SK-N-SH (cell line): ENCODE data around the gene GABRG3. TPM values are rescaled to one million over a fixed set of nuclear protein-coding genes. Genes with fewer than 3 reads are reported as not detected.

Source experiments
- CTCF ChIA-PET: fragments of 300-600, 350-600 bp; formaldehyde crosslinking; extraction: SDS; loops from one replicate; lab custom pipeline; 2021; lab: Yijun Ruan, JAX
- POLR2A ChIA-PET: fragments of 350-600 bp; sonication (Branson Sonifier 250); formaldehyde crosslinking; extraction: SDS; loops from one replicate; lab custom pipeline; 2020; ENCODE audit warnings: antibody characterized with exemption, inconsistent platforms; lab: Yijun Ruan, JAX
- DNase-seq: peaks from one replicate; pipeline ENCODE4 v3.0.0; 2012
- H2AFZ ChIP-seq: fragments of 200-600 bp; sonication (generic); 2 replicates; pipeline ENCODE4 v1.8.1; 2016; ENCODE audit warnings: antibody characterized with exemption, mild to moderate bottlenecking, low read depth
- H3F3A ChIP-seq: fragments of 200-600 bp; sonication (generic); replicated peaks from 2 replicates; pipeline ENCODE3; 2016; ENCODE audit warnings: antibody characterized with exemption, mild to moderate bottlenecking; ENCODE audit not compliant: insufficient read depth
- H3K27ac ChIP-seq, 2 experiments: fragments of 200-500 bp in 1 of 2; fragments of 200-600 bp in 1 of 2; sonication (Bioruptor generic) in 1 of 2; sonication (generic), shearing (Covaris generic) in 1 of 2; 2 replicates each; pipeline versions ENCODE4 v1.5.1 to v1.6.1; 2014 to 2016; ENCODE audit warnings: low read depth in 2 of 2, inconsistent platforms in 1 of 2, low read length in 1 of 2, mild to moderate bottlenecking in 1 of 2, mixed read lengths in 1 of 2
- H3K27me3 ChIP-seq: fragments of 200-600 bp; sonication (generic), shearing (Covaris generic); 2 replicates; pipeline ENCODE4 v1.6.1; 2016; ENCODE audit warnings: mixed run types; ENCODE audit not compliant: insufficient read depth
- H3K36me3 ChIP-seq, 2 experiments: fragments of 200-500 bp in 1 of 2; fragments of 200-600 bp in 1 of 2; sonication (Bioruptor generic) in 1 of 2; sonication (generic) in 1 of 2; replicated peaks in 1 of 2; 2 replicates each; pipeline versions ENCODE3 to v1.5.1; 2014 to 2016; ENCODE audit warnings: low read length in 1 of 2, mild to moderate bottlenecking in 1 of 2; ENCODE audit not compliant: insufficient read depth in 2 of 2, control insufficient read depth in 1 of 2
- H3K4me1 ChIP-seq, 2 experiments: fragments of 200-500 bp in 1 of 2; fragments of 200-600 bp in 1 of 2; sonication (Bioruptor generic) in 1 of 2; sonication (generic), shearing (Covaris generic) in 1 of 2; 2 replicates each; pipeline versions ENCODE4 v1.5.1 to v1.6.1; 2014 to 2016; ENCODE audit warnings: low read depth in 1 of 2, low read length in 1 of 2, mixed run types in 1 of 2; ENCODE audit not compliant: insufficient read depth in 2 of 2, control insufficient read depth in 1 of 2
- H3K4me2 ChIP-seq: fragments of 200-600 bp; sonication (generic), shearing (Covaris generic); 2 replicates; pipeline ENCODE4 v1.6.1; 2017; ENCODE audit warnings: mixed run types
- H3K4me3 ChIP-seq, 2 experiments: fragments of 200-500 bp in 1 of 2; fragments of 200-600 bp in 1 of 2; sonication (Bioruptor generic) in 1 of 2; sonication (generic), shearing (Covaris generic) in 1 of 2; 2 replicates each; pipeline versions ENCODE4 v1.5.1 to v1.8.1; 2014 to 2016; ENCODE audit warnings: low read depth in 2 of 2, inconsistent platforms in 1 of 2, low read length in 1 of 2, mild to moderate bottlenecking in 1 of 2, mixed read lengths in 1 of 2, moderate library complexity in 1 of 2
- H3K79me2 ChIP-seq: fragments of 200-600 bp; sonication (generic); 2 replicates; pipeline ENCODE4 v1.8.1; 2017; ENCODE audit warnings: mild to moderate bottlenecking; ENCODE audit not compliant: insufficient read depth
- H3K9ac ChIP-seq: fragments of 200-600 bp; sonication (generic); 2 replicates; pipeline ENCODE4 v1.6.1; 2017; ENCODE audit warnings: mixed run types
- H3K9me2 ChIP-seq: fragments of 200-600 bp; sonication (generic); 2 replicates; pipeline ENCODE4 v1.6.1; 2017; ENCODE audit warnings: mixed run types
- H3K9me3 ChIP-seq: fragments of 200-600 bp; sonication (generic); 2 replicates; pipeline ENCODE4 v1.6.1; 2017; ENCODE audit warnings: mixed run types, mild to moderate bottlenecking, moderate library complexity
- H4K20me1 ChIP-seq: fragments of 200-600 bp; sonication (generic); 2 replicates; pipeline ENCODE4 v1.6.1; 2017; ENCODE audit warnings: mild to moderate bottlenecking, mixed run types; ENCODE audit not compliant: insufficient read depth
- EZH2phosphoT487 ChIP-seq: fragments of 200-600 bp; sonication (generic); IDR thresholded peaks from 2 replicates; pipeline ENCODE4 v1.6.1; 2017; ENCODE audit warnings: low read depth, mixed run types, mild to moderate bottlenecking, antibody characterized with exemption, moderate library complexity, borderline replicate concordance
- FOSL2 ChIP-seq: IDR thresholded peaks from 2 replicates; pipeline ENCODE4 v1.4.0; 2012; ENCODE audit warnings: low read depth, mild to moderate bottlenecking, moderate library complexity, borderline replicate concordance
- FOXJ3 ChIP-seq: sonication (generic); formaldehyde crosslinking; IDR thresholded peaks from 2 replicates; pipeline ENCODE4 v1.5.1; 2020; ENCODE audit warnings: mild to moderate bottlenecking, missing genetic modification reagents
- GABPA ChIP-seq: IDR thresholded peaks from 2 replicates; pipeline ENCODE4 v1.4.0; 2012; ENCODE audit warnings: low read depth, mild to moderate bottlenecking
- MEF2A ChIP-seq: IDR thresholded peaks from 2 replicates; pipeline ENCODE4 v1.4.0; 2012; ENCODE audit warnings: low read depth, borderline replicate concordance
- MXI1 ChIP-seq: IDR thresholded peaks from 2 replicates; pipeline ENCODE4 v1.6.1; 2012; ENCODE audit warnings: mild to moderate bottlenecking, low read depth, low read length, improper control_type of control experiment
- NFIC ChIP-seq: IDR thresholded peaks from 2 replicates; pipeline ENCODE4 v1.4.0; 2012; ENCODE audit warnings: borderline replicate concordance
- RAD21 ChIP-seq: IDR thresholded peaks from 2 replicates; pipeline ENCODE4 v1.6.1; 2012; ENCODE audit warnings: mild to moderate bottlenecking, low read length
- TAF1 ChIP-seq: IDR thresholded peaks from 2 replicates; pipeline ENCODE4 v1.6.1; 2012; ENCODE audit warnings: low read depth, mild to moderate bottlenecking, low read length, moderate library complexity, borderline replicate concordance
- WGBS: methylation state at CpG from one replicate; pipeline ENCODE4 v1.1.6; 2017; ENCODE audit warnings: low lambda C conversion rate; 5-methylcytosine and 5-hydroxymethylcytosine counted together
- polyA plus RNA-seq, 3 experiments: library from polyadenylated mRNA; depleted of rRNA; stranded (reverse); fragments of >200 nt; gene quantifications; 2 replicates each; pipeline ENCODE4 v1.2.3, GENCODE V29; 2012
- TF ChIP-seq, protein P1 (sequence below): IDR thresholded peaks from 2 replicates; pipeline ENCODE4; 2012
- TF ChIP-seq, protein P2 (sequence below): IDR thresholded peaks from 2 replicates; pipeline ENCODE4 v1.4.0; 2012; ENCODE audit warnings: low read depth, borderline replicate concordance
- TF ChIP-seq, protein P3 (sequence below): fragments of 200-600 bp; sonication (generic); IDR thresholded peaks from 2 replicates; pipeline ENCODE4 v1.6.1; 2017; ENCODE audit warnings: antibody characterized with exemption, mild to moderate bottlenecking, moderate library complexity
- TF ChIP-seq, protein P4 (sequence below): fragments of 150-350 bp; IDR thresholded peaks from 2 replicates; pipeline ENCODE4 v1.6.1; 2016; ENCODE audit warnings: mild to moderate bottlenecking, low read depth, low read length
- TF ChIP-seq, protein P5 (sequence below): IDR thresholded peaks from 2 replicates; pipeline ENCODE4 v1.4.0; 2012; ENCODE audit warnings: low read depth, borderline replicate concordance

GABRG3 gene
- polyA plus RNA-seq, 1 of the 3 experiments (the other 2 are of a cell fraction), result not detected

DNA sequence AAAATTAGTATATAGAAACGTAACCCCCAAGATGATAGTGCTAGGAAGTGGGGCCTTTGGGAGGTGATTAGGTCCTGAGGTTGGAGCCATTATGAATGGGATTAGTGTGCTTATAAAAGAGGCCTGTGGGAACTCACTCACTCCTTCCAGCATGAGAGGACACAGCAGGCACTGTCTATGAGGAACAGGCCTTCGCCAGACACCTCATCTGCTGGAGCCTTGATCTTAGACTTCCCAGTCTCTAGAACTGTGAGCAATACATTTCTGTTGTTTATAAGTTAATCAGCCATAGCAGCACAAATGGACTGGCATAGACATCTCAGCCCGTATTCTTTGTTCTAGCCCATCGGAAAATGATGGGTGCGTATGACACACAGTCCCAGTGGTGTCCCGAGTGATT is 152.3 kb downstream of the GABRG3 start:
- no peaks in the 10 kb centered on the region for H3K9me3 ChIP-seq
- no peak for DNase-seq
- H3K36me3 ChIP-seq, result no peaks in the 10 kb centered on the region
- no peak overlapping the region for H3K27ac ChIP-seq
- no peak overlapping the region for H3K4me3 ChIP-seq
- peaks cover 0 to 57% of the 10 kb centered on the region in 2 experiments; a peak in 2 of 4 replicates for H3K4me1 ChIP-seq
- no peaks in the 10 kb centered on the region for H3K79me2 ChIP-seq
- H3K4me2 ChIP-seq, result no peak overlapping the region
- whole genome bisulfite sequencing, result 41% methylated on average over 6 of the region's 6 CpGs
- no peaks in the 10 kb centered on the region for H3K27me3 ChIP-seq
- no peak overlapping the region for H2AFZ ChIP-seq
- no peaks in the 10 kb centered on the region for H4K20me1 ChIP-seq
- no peak overlapping the region for H3K9ac ChIP-seq
- ChIA-PET CTCF (no interaction called here), POLR2A (no interaction called here)
- H3F3A ChIP-seq, result no peaks in the 10 kb centered on the region
- TF ChIP-seq, protein P1, sequence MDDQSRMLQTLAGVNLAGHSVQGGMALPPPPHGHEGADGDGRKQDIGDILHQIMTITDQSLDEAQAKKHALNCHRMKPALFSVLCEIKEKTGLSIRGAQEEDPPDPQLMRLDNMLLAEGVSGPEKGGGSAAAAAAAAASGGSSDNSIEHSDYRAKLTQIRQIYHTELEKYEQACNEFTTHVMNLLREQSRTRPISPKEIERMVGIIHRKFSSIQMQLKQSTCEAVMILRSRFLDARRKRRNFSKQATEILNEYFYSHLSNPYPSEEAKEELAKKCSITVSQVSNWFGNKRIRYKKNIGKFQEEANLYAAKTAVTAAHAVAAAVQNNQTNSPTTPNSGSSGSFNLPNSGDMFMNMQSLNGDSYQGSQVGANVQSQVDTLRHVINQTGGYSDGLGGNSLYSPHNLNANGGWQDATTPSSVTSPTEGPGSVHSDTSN, result no peak
- TF ChIP-seq GABPA (no peak), RAD21 (no peak), TAF1 (no peak), MXI1 (no peak), FOSL2 (no peak), FOXJ3 (CRISPR knock-in tag) (no peak), EZH2phosphoT487 (no peak), MEF2A (no peak), NFIC (no peak)
- TF ChIP-seq, protein P2, sequence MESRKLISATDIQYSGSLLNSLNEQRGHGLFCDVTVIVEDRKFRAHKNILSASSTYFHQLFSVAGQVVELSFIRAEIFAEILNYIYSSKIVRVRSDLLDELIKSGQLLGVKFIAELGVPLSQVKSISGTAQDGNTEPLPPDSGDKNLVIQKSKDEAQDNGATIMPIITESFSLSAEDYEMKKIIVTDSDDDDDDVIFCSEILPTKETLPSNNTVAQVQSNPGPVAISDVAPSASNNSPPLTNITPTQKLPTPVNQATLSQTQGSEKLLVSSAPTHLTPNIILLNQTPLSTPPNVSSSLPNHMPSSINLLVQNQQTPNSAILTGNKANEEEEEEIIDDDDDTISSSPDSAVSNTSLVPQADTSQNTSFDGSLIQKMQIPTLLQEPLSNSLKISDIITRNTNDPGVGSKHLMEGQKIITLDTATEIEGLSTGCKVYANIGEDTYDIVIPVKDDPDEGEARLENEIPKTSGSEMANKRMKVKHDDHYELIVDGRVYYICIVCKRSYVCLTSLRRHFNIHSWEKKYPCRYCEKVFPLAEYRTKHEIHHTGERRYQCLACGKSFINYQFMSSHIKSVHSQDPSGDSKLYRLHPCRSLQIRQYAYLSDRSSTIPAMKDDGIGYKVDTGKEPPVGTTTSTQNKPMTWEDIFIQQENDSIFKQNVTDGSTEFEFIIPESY, result no peak
- TF ChIP-seq, protein P3, sequence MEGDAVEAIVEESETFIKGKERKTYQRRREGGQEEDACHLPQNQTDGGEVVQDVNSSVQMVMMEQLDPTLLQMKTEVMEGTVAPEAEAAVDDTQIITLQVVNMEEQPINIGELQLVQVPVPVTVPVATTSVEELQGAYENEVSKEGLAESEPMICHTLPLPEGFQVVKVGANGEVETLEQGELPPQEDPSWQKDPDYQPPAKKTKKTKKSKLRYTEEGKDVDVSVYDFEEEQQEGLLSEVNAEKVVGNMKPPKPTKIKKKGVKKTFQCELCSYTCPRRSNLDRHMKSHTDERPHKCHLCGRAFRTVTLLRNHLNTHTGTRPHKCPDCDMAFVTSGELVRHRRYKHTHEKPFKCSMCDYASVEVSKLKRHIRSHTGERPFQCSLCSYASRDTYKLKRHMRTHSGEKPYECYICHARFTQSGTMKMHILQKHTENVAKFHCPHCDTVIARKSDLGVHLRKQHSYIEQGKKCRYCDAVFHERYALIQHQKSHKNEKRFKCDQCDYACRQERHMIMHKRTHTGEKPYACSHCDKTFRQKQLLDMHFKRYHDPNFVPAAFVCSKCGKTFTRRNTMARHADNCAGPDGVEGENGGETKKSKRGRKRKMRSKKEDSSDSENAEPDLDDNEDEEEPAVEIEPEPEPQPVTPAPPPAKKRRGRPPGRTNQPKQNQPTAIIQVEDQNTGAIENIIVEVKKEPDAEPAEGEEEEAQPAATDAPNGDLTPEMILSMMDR, result no peak
- TF ChIP-seq, protein P4, sequence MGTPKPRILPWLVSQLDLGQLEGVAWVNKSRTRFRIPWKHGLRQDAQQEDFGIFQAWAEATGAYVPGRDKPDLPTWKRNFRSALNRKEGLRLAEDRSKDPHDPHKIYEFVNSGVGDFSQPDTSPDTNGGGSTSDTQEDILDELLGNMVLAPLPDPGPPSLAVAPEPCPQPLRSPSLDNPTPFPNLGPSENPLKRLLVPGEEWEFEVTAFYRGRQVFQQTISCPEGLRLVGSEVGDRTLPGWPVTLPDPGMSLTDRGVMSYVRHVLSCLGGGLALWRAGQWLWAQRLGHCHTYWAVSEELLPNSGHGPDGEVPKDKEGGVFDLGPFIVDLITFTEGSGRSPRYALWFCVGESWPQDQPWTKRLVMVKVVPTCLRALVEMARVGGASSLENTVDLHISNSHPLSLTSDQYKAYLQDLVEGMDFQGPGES, result no peak
- TF ChIP-seq, protein P5, sequence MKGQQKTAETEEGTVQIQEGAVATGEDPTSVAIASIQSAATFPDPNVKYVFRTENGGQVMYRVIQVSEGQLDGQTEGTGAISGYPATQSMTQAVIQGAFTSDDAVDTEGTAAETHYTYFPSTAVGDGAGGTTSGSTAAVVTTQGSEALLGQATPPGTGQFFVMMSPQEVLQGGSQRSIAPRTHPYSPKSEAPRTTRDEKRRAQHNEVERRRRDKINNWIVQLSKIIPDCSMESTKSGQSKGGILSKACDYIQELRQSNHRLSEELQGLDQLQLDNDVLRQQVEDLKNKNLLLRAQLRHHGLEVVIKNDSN, result no peak
- no peaks in the 10 kb centered on the region for H3K9me2 ChIP-seq
